NB4 (cell line): ENCODE measurements around the gene CKAP5.
A peak's percentile ranks its signal among the peaks of the same experiment; 100 is the strongest.

Experiments used
- DNase-seq: peaks from one replicate; pipeline ENCODE4 v3.0.0; 2010; ENCODE audit warnings: low read depth
- H3K4me3 ChIP-seq: one replicate; pipeline ENCODE4 v1.5.1; 2011; ENCODE audit warnings: mild to moderate bottlenecking, low read depth, low read length, moderate library complexity
- MAX ChIP-seq: IDR thresholded peaks from 2 replicates; pipeline ENCODE4 v1.6.1; 2011; ENCODE audit warnings: low read depth, low read length
- MYC ChIP-seq: IDR thresholded peaks from 2 replicates; pipeline ENCODE4 v1.6.1; 2011; ENCODE audit warnings: low read depth, low read length
- POLR2A ChIP-seq: IDR thresholded peaks from 2 replicates; pipeline ENCODE4 v1.6.1; 2011; ENCODE audit warnings: mild to moderate bottlenecking; ENCODE audit not compliant: insufficient read length; ENCODE audit errors: extremely low read depth
- TF ChIP-seq, protein P1 (sequence below): IDR thresholded peaks from one replicate; pipeline ENCODE4 v1.5.1; 2012; ENCODE audit warnings: low read depth, low read length

CKAP5 gene

GRCh38 chr11:46837860-46838259, 8.2 kb downstream of the CKAP5 start:
- H3K4me3 ChIP-seq: no peak overlapping the region
- no peak for DNase-seq
- TF ChIP-seq POLR2A (no peak), MAX (no peak)
- TF ChIP-seq, protein P1, sequence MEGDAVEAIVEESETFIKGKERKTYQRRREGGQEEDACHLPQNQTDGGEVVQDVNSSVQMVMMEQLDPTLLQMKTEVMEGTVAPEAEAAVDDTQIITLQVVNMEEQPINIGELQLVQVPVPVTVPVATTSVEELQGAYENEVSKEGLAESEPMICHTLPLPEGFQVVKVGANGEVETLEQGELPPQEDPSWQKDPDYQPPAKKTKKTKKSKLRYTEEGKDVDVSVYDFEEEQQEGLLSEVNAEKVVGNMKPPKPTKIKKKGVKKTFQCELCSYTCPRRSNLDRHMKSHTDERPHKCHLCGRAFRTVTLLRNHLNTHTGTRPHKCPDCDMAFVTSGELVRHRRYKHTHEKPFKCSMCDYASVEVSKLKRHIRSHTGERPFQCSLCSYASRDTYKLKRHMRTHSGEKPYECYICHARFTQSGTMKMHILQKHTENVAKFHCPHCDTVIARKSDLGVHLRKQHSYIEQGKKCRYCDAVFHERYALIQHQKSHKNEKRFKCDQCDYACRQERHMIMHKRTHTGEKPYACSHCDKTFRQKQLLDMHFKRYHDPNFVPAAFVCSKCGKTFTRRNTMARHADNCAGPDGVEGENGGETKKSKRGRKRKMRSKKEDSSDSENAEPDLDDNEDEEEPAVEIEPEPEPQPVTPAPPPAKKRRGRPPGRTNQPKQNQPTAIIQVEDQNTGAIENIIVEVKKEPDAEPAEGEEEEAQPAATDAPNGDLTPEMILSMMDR: no peak

GRCh38 chr11:46836870-46837269, 9.2 kb downstream of the CKAP5 start:
- no peak for DNase-seq
- no peak overlapping the region for H3K4me3 ChIP-seq
- TF ChIP-seq MYC: no peak
- TF ChIP-seq, protein P1: no peak
- no peak for TF ChIP-seq MAX
- no peak for TF ChIP-seq POLR2A

DNA sequence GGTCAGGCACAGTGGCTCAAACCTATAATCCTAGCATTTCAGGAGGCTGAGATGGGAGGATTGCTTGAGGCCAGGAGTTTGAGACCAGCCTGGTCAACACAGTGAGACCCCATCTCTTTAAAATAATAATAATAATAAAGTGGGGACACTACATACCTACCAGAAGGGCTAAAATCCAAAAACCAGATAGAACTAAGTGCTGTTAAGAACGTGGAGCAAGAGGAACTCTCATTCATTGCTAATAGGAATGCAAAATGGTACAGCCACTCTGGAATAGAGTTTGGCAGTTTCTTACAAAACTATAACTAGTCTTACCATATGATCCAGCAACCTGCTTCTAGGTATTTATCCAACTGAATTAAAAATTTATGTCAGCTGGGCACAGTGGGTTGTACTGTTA, 9.6 kb downstream of the CKAP5 start:
- no peak for DNase-seq
- H3K4me3 ChIP-seq: no peak overlapping the region
- TF ChIP-seq MYC: no peak
- TF ChIP-seq, protein P1: no peak
- TF ChIP-seq POLR2A: no peak
- TF ChIP-seq MAX: no peak

DNA sequence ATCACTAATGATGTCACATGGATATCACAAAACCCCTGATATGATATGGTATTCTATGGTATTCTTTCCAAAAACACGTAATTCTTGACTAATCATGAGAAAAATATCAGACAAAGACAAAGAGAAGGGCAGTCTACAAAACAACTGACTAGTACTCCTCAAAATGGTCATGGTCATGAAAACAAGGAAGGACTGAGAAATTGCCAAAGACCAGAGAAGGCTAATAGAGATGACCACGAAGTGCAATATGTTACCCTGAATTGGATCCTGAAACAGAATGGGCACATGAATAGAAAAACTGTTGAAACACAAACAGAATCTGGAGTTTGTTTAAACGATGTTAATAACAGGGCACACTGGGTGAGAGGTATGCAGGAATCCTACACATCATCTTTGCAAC, 10.2 kb downstream of the CKAP5 start:
- peak; percentile 30 for DNase-seq
- TF ChIP-seq MAX (no peak), POLR2A (no peak), MYC (no peak)
- TF ChIP-seq, protein P1: no peak
- H3K4me3 ChIP-seq: no peak overlapping the region

DNA sequence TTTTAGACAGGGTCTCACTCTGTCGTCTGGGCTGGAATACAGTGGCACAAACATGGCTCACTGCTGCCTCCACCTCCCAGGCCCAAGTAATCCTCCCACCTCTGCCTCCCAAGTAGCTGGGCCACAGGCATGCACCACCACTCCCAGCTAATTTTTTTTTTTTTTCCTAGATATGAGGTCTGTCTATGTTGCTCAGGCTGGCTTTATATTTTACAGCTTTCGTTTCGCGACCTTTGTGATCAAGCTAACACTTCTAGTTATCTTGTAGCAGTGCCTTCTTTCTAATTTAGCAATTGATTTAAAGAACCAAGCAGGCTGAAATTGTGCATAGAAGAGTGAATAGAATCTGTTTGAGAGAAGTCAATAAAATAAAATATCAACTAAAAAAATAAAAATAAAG, 11.3 kb downstream of the CKAP5 start:
- no peak for DNase-seq
- no peak for TF ChIP-seq MAX
- TF ChIP-seq MYC: no peak
- TF ChIP-seq, protein P1: no peak
- TF ChIP-seq POLR2A: no peak
- no peak overlapping the region for H3K4me3 ChIP-seq

DNA sequence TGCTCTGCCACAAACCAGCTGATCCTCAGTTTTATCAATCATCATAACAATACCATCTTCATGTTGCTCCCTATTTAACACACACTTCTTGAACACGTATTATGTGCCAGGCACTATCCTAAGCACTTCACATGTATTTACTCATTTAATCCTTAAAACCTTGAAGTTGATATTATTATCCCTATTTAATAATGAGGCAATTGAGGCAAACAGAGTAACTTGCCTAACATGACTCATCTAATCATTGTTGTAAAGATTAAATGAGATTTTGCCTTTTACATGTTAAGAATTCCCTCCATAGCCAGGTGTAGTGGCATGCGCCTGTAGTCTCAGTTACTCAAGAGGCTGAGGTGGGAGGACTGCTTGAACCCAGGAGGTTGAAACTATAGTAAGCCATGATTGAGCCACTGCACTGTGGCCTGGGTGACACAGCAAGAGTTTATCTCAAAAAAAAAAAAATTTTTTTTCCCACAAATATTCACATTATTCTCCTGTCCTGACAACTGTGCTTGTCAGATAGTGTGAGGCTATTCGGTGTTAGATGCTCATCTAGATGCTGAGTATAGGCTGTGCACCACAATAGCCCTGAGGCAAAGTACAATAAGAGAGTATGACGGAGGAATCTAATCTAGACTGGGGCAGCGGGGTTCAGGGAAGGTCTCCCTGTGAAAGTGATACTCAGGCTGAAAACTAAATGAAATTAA, 13.4 kb downstream of the CKAP5 start:
- TF ChIP-seq, protein P1: no peak
- no peak for TF ChIP-seq MYC
- no peak for TF ChIP-seq POLR2A
- TF ChIP-seq MAX: no peak
- no peak for DNase-seq
- H3K4me3 ChIP-seq: no peak overlapping the region
